Thymus (tissue), 11 donors: ENCODE data around the gene KCNMB3. TPM values are rescaled to one million over a fixed set of nuclear protein-coding genes. Genes with fewer than 3 reads are reported as not detected.
"Not testable (repeated sequence)": the region's sequence is repeated elsewhere in the genome, so short reads cannot be mapped to it uniquely, and the experiment has no call there.

Experiments used
- DNase-seq, 9 donors: peaks; one replicate each; pipeline ENCODE4 v3.0.0-alpha.2; 2013; ENCODE audit warnings: low spot score in 9 of 9, low read depth in 6 of 9, missing footprints in 1 of 9
- H3K27ac ChIP-seq, 2 donors: one replicate each; pipeline ENCODE4 v1.5.1; 2013; ENCODE audit warnings: control low read depth in 1 of 2, low read depth in 1 of 2, low read length in 1 of 2, mild to moderate bottlenecking in 1 of 2, moderate library complexity in 1 of 2
- H3K27me3 ChIP-seq, 2 donors: one replicate each; pipeline ENCODE4 v1.5.1; 2013; ENCODE audit warnings: low read length in 1 of 2; ENCODE audit not compliant: control insufficient read depth in 2 of 2, insufficient read depth in 1 of 2
- H3K36me3 ChIP-seq, 2 donors: one replicate each; pipeline ENCODE4 v1.5.1; 2013; ENCODE audit warnings: low read length in 1 of 2, mild to moderate bottlenecking in 1 of 2, moderate library complexity in 1 of 2; ENCODE audit not compliant: control insufficient read depth in 2 of 2, insufficient read depth in 2 of 2
- H3K4me1 ChIP-seq, 2 donors: one replicate each; pipeline ENCODE4 v1.5.1; 2013; ENCODE audit warnings: low read length in 2 of 2; ENCODE audit not compliant: control insufficient read depth in 2 of 2, insufficient read depth in 2 of 2
- H3K4me3 ChIP-seq, 2 donors: one replicate each; pipeline ENCODE4 v1.5.1; 2013; ENCODE audit warnings: low read length in 2 of 2, control low read depth in 1 of 2, mild to moderate bottlenecking in 1 of 2
- H3K9me3 ChIP-seq, 2 donors: one replicate each; pipeline ENCODE4 v1.5.1; 2013; ENCODE audit warnings: low read length in 1 of 2, mild to moderate bottlenecking in 1 of 2; ENCODE audit not compliant: control insufficient read depth in 2 of 2, insufficient read depth in 1 of 2
- WGBS: extraction: QIAGEN DNeasy Blood & Tissue Kit; methylation state at CpG from one replicate; pipeline ENCODE4 v1.1.7; 2013; 5-methylcytosine and 5-hydroxymethylcytosine counted together
- polyA plus RNA-seq: library from polyadenylated mRNA; stranded (reverse); fragments of 200-250 nt; gene quantifications from one replicate; pipeline ENCODE4 v1.2.3, GENCODE V29; 2013
- total RNA-seq: library from RNA; stranded (reverse); fragments of 120-200 nt; gene quantifications from one replicate; pipeline ENCODE4 v1.2.4, GENCODE V29; 2013
- donor health status: healthy.

Gene KCNMB3
- total and polyA plus RNA-seq, 2 donors, result 0.80 to 3.6 TPM

GRCh38 chr3:179281825-179282224, 30.9 kb upstream of the KCNMB3 start:
- Histone ChIP-seq H3K4me3 (no peak overlapping the region), H3K36me3 (no peaks in the 10 kb centered on the region), H3K4me1 (no peaks in the 10 kb centered on the region), H3K27ac (no peak overlapping the region), H3K9me3 (no peaks in the 10 kb centered on the region), H3K27me3 (no peaks in the 10 kb centered on the region)
- no peak for DNase-seq
- WGBS, result 91% methylated on average over 3 of the region's 3 CpGs

- no peaks in the 10 kb centered on the region for H3K4me1 ChIP-seq
- H3K27ac ChIP-seq, result no peak overlapping the region
- WGBS, result 96% methylated on average over 1 of the region's 1 CpG
Observed at GRCh38 chr3:179279837-179280236, 28.9 kb upstream of the KCNMB3 start.

GRCh38 chr3:179278932-179279693, 28.2 kb upstream of the KCNMB3 start:
- WGBS, result 85% methylated on average over 4 of the region's 4 CpGs
- no peak overlapping the region for H3K27ac ChIP-seq
- no peaks in the 10 kb centered on the region for H3K4me1 ChIP-seq
- H3K36me3 ChIP-seq, result no peaks in the 10 kb centered on the region
- no peak overlapping the region for H3K4me3 ChIP-seq
- H3K9me3 ChIP-seq, result no peaks in the 10 kb centered on the region
- DNase-seq, result no peak
- H3K27me3 ChIP-seq, result no peaks in the 10 kb centered on the region

More at GRCh38 chr3:179279837-179280236, 28.9 kb upstream of the KCNMB3 start:
- Histone ChIP-seq H3K9me3 (no peaks in the 10 kb centered on the region), H3K27me3 (no peaks in the 10 kb centered on the region), H3K36me3 (no peaks in the 10 kb centered on the region), H3K4me3 (no peak overlapping the region)
- DNase-seq, result no peak

GRCh38 chr3:179278151-179278550, 27.2 kb upstream of the KCNMB3 start:
- WGBS, result 100% methylated on average over 1 of the region's 1 CpG
- H3K27ac ChIP-seq, result no peak overlapping the region
- H3K4me1 ChIP-seq, result no peaks in the 10 kb centered on the region
- DNase-seq, result no peak
- H3K36me3 ChIP-seq, result no peaks in the 10 kb centered on the region
- no peak overlapping the region for H3K4me3 ChIP-seq
- H3K9me3 ChIP-seq, result no peaks in the 10 kb centered on the region
- H3K27me3 ChIP-seq, result no peaks in the 10 kb centered on the region

GRCh38 chr3:179276743-179277142, 25.8 kb upstream of the KCNMB3 start:
- Histone ChIP-seq H3K36me3 (no peaks in the 10 kb centered on the region), H3K27me3 (no peaks in the 10 kb centered on the region), H3K4me3 (no peak overlapping the region), H3K4me1 (no peaks in the 10 kb centered on the region), H3K27ac (no peak overlapping the region), H3K9me3 (no peaks in the 10 kb centered on the region)
- WGBS, result 98% methylated on average over 3 of the region's 3 CpGs
- no peak for DNase-seq

GRCh38 chr3:179276001-179276400, 25.1 kb upstream of the KCNMB3 start:
- WGBS, result 87% methylated on average over 3 of the region's 3 CpGs

GRCh38 chr3:179274434-179274833, 23.5 kb upstream of the KCNMB3 start:
- H3K4me3 ChIP-seq, DNase-seq, H3K27me3 ChIP-seq, H3K27ac ChIP-seq, H3K36me3 ChIP-seq, H3K4me1 ChIP-seq, H3K9me3 ChIP-seq: not testable (repeated sequence)
- 93% methylated on average over 2 of the region's 2 CpGs for WGBS

More at GRCh38 chr3:179276001-179276400, 25.1 kb upstream of the KCNMB3 start:
- no peak overlapping the region for H3K27ac ChIP-seq
- no peak for DNase-seq
- H3K36me3 ChIP-seq, result no peaks in the 10 kb centered on the region
- H3K4me1 ChIP-seq, result no peaks in the 10 kb centered on the region
- no peaks in the 10 kb centered on the region for H3K27me3 ChIP-seq
- no peaks in the 10 kb centered on the region for H3K9me3 ChIP-seq
- no peak overlapping the region for H3K4me3 ChIP-seq

- H3K4me3 ChIP-seq, result no peak overlapping the region
- no peak for DNase-seq
- WGBS, result 98% methylated on average over 3 of the region's 3 CpGs
Observed at GRCh38 chr3:179272385-179272784, 21.5 kb upstream of the KCNMB3 start.

GRCh38 chr3:179269152-179269707, 18.3 kb upstream of the KCNMB3 start:
- no peaks in the 10 kb centered on the region for H3K27me3 ChIP-seq
- no peak for DNase-seq
- no peaks in the 10 kb centered on the region for H3K4me1 ChIP-seq
- 86% methylated on average over 4 of the region's 4 CpGs for WGBS
- no peaks in the 10 kb centered on the region for H3K36me3 ChIP-seq
- no peak overlapping the region for H3K4me3 ChIP-seq
- H3K9me3 ChIP-seq, result no peaks in the 10 kb centered on the region
- H3K27ac ChIP-seq, result no peak overlapping the region

More at GRCh38 chr3:179272385-179272784, 21.5 kb upstream of the KCNMB3 start:
- Histone ChIP-seq H3K4me1 (no peaks in the 10 kb centered on the region), H3K27me3 (no peaks in the 10 kb centered on the region), H3K36me3 (no peaks in the 10 kb centered on the region), H3K27ac (no peak overlapping the region), H3K9me3 (no peaks in the 10 kb centered on the region)
